Astrocyte of the cerebellum (primary cell): Measurements from ENCODE around the gene CLDN4.

ENCODE experiments used
- DNase-seq: peaks from one replicate; pipeline ENCODE4 v3.0.0-alpha.2; 2011; ENCODE audit warnings: low read depth
- H3K4me3 ChIP-seq: 2 replicates; pipeline ENCODE4 v1.5.1; 2011; ENCODE audit warnings: mild to moderate bottlenecking, low read depth, low read length, moderate library complexity
- in situ Hi-C: cut with HindIII; loops from 2 replicates; pipeline ENCODE4 v1.10.0; 2017; ENCODE audit warnings: low sequenced_read_pairs
- TF ChIP-seq, protein P1 (sequence below): IDR thresholded peaks from 2 replicates; pipeline ENCODE4 v1.5.1; 2012; ENCODE audit warnings: low read length, low read depth, moderate library complexity, mild to moderate bottlenecking; ENCODE audit errors: missing control alignments

Gene CLDN4

GRCh38 chr7:73852500-73852899, 21.7 kb downstream of the CLDN4 start:
- TF ChIP-seq, protein P1, sequence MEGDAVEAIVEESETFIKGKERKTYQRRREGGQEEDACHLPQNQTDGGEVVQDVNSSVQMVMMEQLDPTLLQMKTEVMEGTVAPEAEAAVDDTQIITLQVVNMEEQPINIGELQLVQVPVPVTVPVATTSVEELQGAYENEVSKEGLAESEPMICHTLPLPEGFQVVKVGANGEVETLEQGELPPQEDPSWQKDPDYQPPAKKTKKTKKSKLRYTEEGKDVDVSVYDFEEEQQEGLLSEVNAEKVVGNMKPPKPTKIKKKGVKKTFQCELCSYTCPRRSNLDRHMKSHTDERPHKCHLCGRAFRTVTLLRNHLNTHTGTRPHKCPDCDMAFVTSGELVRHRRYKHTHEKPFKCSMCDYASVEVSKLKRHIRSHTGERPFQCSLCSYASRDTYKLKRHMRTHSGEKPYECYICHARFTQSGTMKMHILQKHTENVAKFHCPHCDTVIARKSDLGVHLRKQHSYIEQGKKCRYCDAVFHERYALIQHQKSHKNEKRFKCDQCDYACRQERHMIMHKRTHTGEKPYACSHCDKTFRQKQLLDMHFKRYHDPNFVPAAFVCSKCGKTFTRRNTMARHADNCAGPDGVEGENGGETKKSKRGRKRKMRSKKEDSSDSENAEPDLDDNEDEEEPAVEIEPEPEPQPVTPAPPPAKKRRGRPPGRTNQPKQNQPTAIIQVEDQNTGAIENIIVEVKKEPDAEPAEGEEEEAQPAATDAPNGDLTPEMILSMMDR: no peak
- H3K4me3 ChIP-seq: no peak overlapping the region
- no peak for DNase-seq
- in situ Hi-C loops: loop anchor here (25.0 kb wide), 1 partner anchor 535 kb away; no protein-coding TSS in a partner anchor

- in situ Hi-C loops: loop anchor here (25.0 kb wide), 1 partner anchor 530 kb away; no protein-coding TSS in a partner anchor
- DNase-seq: no peak
These were observed 26.1 kb downstream of the CLDN4 start for GRCh38 chr7:73856941-73857340.

GRCh38 chr7:73858807-73859206, 28.0 kb downstream of the CLDN4 start:
- H3K4me3 ChIP-seq: no peak overlapping the region
- no peak for DNase-seq
- TF ChIP-seq, protein P1: no peak
- in situ Hi-C loops: loop anchor here (25.0 kb wide), 1 partner anchor 528 kb away; no protein-coding TSS in a partner anchor

More at GRCh38 chr7:73856941-73857340, 26.1 kb downstream of the CLDN4 start:
- TF ChIP-seq, protein P1: no peak
- H3K4me3 ChIP-seq: no peak overlapping the region

DNA sequence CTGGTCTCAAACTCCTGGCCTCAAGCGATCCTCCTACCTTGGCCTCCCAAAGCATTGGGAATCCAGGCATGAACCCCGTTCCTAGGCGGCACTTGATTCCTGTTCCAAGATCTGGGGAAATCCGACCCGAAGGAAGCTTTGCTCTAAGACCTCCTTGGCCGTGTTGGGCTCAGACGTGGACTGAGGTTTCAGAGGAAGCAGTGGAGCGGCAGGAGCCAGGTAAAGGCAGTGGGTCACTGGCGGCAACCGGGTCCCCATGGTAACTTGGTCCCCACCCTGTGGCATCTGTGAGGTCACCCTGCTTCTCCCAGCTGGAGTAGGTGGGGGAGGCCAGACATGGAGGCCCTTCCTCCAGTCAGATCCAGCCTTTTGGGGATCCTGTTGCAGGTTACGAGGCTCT, 30.1 kb downstream of the CLDN4 start, which contains the start of gene TMEM270:
Gene TMEM270, plus strand, starts transcription at position 301 of the 400 bp plus-strand sequence. Its CDS starts 36 bp downstream, at position 337.
- TF ChIP-seq, protein P1: no peak
- DNase-seq: no peak
- in situ Hi-C loops: loop anchor here (25.0 kb wide), 1 partner anchor 526 kb away; no protein-coding TSS in a partner anchor
- no peak within 1 kb of the TSS for H3K4me3 ChIP-seq

GRCh38 chr7:73861305-73861704, 30.5 kb downstream of the CLDN4 start:
- TF ChIP-seq, protein P1: no peak
- H3K4me3 ChIP-seq: no peak overlapping the region
- no peak for DNase-seq
- in situ Hi-C loops: loop anchor here (25.0 kb wide), 1 partner anchor 526 kb away; no protein-coding TSS in a partner anchor

GRCh38 chr7:73864981-73865711, 34.4 kb downstream of the CLDN4 start:
- no peak overlapping the region for H3K4me3 ChIP-seq
- TF ChIP-seq, protein P1: no peak
- in situ Hi-C loops: loop anchor here (5.0 to 25.0 kb wide), 2 partner anchors 152 to 522 kb away; no protein-coding TSS in a partner anchor
- DNase-seq: no peak
